ENCODE results near the gene CASP9. TPM values are rescaled to one million over a fixed set of nuclear protein-coding genes. Genes with fewer than 3 reads are reported as not detected.
"Not testable (repeated sequence)": the region's sequence is repeated elsewhere in the genome, so short reads cannot be mapped to it uniquely, and the experiment has no call there.

The CASP9 gene
- total RNA-seq, 1 donor from 2014 or later: 22.1 TPM

DNA sequence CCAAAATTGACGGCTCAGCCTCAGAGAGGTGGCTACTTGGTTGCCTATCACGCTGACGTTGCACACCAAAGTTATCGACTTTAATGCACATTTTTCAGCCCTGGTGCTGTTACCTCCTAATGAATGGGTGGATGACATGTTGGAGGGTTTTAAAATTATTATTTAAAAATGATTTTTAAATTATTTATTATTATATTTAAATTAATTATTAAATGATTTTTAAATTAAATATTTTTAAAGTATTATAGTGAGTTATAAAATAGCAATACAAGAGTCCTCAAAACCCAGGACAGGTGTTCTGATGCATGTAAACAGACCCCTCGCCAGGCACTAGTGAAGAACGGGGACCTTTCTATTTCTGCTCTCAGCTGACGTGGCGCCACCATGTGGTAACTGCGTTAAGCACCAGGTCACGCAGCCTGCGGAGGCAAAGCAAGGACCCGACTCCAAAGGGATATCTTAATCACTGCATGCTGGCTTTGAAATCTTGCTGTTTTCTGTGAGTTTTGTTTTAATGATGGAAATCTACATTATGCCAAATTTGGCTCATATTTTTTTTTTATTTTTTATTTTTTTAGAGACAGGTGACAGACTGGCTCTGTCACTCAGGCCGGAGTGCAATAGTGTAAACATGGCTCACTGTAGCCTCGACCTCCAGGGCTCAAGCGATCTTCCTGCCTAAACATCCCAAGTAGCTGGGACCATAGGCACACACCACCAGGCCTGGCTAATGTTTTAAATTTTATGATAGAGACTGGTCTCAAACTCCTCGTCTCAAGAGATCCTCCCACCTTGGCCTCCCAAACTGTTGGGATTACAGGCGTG, 22.6 kb downstream of the CASP9 start:
- Histone ChIP-seq H3K27ac (no peak overlapping the region), H3K4me1 (no peaks in the 10 kb centered on the region), H3K4me3 (no peak overlapping the region), H3K27me3 (no peaks in the 10 kb centered on the region), H3K9me3 (no peaks in the 10 kb centered on the region), H3K36me3 (peaks cover 0 to 13% of the 10 kb centered on the region in 2 donors)
- TF ChIP-seq POLR2A (IDR thresholded peaks at IDR 0.05) (no peak), POLR2AphosphoS5 (IDR thresholded peaks at IDR 0.05; ENCODE audit: insufficient read depth in 1 of 2, low read depth in 1 of 2) (no peak)
- TF ChIP-seq, protein P1, sequence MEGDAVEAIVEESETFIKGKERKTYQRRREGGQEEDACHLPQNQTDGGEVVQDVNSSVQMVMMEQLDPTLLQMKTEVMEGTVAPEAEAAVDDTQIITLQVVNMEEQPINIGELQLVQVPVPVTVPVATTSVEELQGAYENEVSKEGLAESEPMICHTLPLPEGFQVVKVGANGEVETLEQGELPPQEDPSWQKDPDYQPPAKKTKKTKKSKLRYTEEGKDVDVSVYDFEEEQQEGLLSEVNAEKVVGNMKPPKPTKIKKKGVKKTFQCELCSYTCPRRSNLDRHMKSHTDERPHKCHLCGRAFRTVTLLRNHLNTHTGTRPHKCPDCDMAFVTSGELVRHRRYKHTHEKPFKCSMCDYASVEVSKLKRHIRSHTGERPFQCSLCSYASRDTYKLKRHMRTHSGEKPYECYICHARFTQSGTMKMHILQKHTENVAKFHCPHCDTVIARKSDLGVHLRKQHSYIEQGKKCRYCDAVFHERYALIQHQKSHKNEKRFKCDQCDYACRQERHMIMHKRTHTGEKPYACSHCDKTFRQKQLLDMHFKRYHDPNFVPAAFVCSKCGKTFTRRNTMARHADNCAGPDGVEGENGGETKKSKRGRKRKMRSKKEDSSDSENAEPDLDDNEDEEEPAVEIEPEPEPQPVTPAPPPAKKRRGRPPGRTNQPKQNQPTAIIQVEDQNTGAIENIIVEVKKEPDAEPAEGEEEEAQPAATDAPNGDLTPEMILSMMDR (IDR thresholded peaks at IDR 0.05): peak in 1 of 3 experiments; percentile 7
- intact Hi-C loops (cut with DNase I): no loop called here
- DNase-seq (ENCODE audit: extremely low spot score in 2 of 2): no peak

DNA sequence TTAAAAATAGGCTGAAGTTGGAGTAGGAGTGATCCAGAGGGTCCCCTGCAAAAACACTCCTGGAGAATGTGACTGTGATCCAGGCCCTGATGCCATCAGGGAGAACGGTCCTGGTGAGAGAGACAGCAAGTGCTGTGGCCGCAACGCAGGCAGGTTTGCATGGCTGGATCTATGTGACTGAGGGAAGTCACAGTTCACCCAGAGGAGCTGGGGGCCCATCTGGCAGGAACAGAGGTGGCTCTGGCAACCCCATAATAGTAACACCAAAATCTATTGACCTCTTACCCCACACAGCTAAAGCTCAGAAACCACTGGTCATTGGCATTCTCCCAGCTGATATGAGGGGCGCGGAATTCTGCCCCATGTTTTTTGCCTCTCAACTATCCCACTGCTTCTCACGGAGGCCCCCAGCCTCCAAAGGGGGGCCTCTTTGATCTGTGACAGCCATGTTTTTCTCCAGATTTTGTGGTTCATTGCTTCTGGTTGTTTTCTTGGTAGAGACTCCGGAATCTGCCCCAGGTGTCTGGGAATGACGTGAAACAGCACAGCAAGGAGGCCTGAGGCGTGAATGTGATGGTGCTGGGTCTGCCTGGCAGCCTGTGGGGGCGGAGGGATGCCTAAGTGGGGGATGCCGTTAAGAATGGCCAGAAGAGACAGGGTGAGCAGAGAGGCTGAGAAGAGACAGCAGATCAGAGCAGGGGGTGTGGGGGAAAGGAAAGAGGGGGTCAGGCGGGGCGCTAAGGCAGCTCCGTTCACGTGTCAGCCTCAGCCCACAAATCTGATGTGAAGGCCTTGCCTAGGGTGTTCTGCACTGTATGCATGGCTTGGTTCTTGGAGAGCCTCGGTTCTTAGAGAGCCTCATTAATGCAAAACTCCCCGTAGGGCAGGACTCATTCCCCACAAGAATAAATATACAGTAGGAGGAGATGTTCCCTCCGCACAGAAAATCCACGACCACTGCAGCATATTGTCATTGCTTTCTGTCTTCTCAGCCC, 23.5 kb downstream of the CASP9 start:
- intact Hi-C loops (cut with DNase I): no loop called here
- Histone ChIP-seq H3K4me3 (no peak overlapping the region), H3K27ac (no peak overlapping the region), H3K9me3 (no peaks in the 10 kb centered on the region), H3K27me3 (no peaks in the 10 kb centered on the region), H3K36me3 (peaks cover 0 to 8% of the 10 kb centered on the region in 2 donors), H3K4me1 (no peaks in the 10 kb centered on the region)
- DNase-seq (ENCODE audit: extremely low spot score in 2 of 2): no peak
- no peak for TF ChIP-seq POLR2AphosphoS5 (IDR thresholded peaks at IDR 0.05; ENCODE audit: insufficient read depth in 1 of 2, low read depth in 1 of 2)
- TF ChIP-seq POLR2A (IDR thresholded peaks at IDR 0.05): no peak
- TF ChIP-seq, protein P1 (IDR thresholded peaks at IDR 0.05): no peak

DNA sequence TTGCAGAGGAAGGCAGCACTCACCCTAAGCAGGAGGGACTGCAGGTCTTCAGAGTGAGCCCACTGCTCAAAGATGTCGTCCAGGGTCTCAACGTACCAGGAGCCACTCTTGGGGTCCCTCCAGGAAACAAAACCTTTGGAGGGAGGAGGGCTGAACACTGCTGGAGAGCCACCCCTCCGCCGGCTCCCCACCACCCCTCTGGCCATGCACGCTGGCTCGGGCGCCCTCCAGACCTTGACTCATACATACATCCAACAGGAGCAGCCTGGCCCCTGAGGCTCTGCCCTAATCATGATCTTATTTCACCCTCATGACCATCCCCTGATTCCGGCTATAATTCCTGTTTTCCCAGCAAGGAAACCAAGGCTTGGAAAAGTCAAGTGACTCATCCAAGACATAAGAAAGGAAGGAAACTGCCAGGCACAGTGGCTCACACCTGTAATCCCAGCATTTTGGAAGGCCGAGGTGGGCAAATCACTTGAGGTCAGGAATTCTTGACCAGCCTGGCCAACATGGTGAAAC, 30.1 kb downstream of the CASP9 start:
- H3K27ac ChIP-seq: no peak overlapping the region
- peaks cover 0 to 14% of the 10 kb centered on the region in 2 donors for H3K36me3 ChIP-seq
- DNase-seq (ENCODE audit: extremely low spot score in 2 of 2): no peak
- TF ChIP-seq POLR2AphosphoS5 (IDR thresholded peaks at IDR 0.05; ENCODE audit: insufficient read depth in 1 of 2, low read depth in 1 of 2): no peak
- H3K9me3 ChIP-seq: no peaks in the 10 kb centered on the region
- intact Hi-C loops (cut with DNase I): no loop called here
- no peaks in the 10 kb centered on the region for H3K27me3 ChIP-seq
- H3K4me1 ChIP-seq: no peaks in the 10 kb centered on the region
- H3K4me3 ChIP-seq: no peak overlapping the region

DNA sequence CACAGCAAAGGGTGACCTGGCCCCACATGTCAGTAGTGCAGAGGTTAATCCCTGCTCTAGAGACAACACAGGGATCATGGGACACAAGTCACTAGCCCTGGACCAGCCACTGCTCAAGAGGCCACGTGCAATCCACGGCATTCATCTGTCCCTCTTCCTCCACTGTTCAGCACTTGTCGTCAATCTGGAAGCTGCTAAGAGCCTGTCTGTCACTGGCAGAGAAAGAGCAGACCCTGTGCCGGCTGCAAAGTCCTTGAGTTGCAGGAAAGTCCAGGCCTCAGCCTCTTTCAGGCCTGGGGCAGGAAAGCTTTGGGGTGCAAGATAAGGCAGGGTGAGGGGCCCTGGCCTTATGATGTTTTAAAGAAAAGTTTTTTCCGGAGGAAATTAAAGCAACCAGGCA, 31.4 kb downstream of the CASP9 start:
- no peaks in the 10 kb centered on the region for H3K27me3 ChIP-seq
- intact Hi-C loops (cut with DNase I): no loop called here
- no peak overlapping the region for H3K4me3 ChIP-seq
- H3K9me3 ChIP-seq: no peaks in the 10 kb centered on the region
- H3K4me1 ChIP-seq: no peaks in the 10 kb centered on the region
- DNase-seq (ENCODE audit: extremely low spot score in 2 of 2): no peak
- peaks cover 0 to 14% of the 10 kb centered on the region in 2 donors for H3K36me3 ChIP-seq
- no peak overlapping the region for H3K27ac ChIP-seq
- no peak for TF ChIP-seq POLR2AphosphoS5 (IDR thresholded peaks at IDR 0.05; ENCODE audit: insufficient read depth in 1 of 2, low read depth in 1 of 2)
- TF ChIP-seq, protein P1 (IDR thresholded peaks at IDR 0.05): no peak

DNA sequence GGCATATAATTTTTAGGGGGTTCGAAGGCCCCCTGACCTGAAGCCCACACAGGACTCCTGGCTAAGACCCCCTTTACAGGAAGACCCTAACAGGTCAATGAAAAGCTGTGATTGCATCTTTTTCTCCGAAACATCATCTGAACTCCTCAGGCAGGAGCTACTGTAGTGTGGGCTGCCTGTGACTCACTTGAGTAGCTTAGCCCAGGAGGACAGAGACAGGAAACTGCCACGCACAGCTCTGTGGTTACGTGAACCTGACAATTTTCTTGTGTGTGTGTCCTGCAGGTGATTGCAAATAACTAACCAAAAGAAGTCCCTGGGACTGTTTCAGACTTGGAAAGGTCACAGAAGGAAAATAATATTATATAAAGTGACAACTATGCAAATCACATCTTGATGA, 33.0 kb downstream of the CASP9 start:
- H3K4me1 ChIP-seq; H3K9me3 ChIP-seq; DNase-seq (ENCODE audit: extremely low spot score in 2 of 2); intact Hi-C loops (cut with DNase I); H3K27ac ChIP-seq; H3K27me3 ChIP-seq; H3K4me3 ChIP-seq: not testable (repeated sequence)
- peaks cover 0 to 14% of the 10 kb centered on the region in 2 donors for H3K36me3 ChIP-seq

Measured in vagina (tissue), 2 donors.